Suprapubic skin (tissue), 4 donors: ENCODE measurements around the gene LRRC61. TPM values are rescaled to one million over a fixed set of nuclear protein-coding genes. Genes with fewer than 3 reads are reported as not detected.
"Not testable (repeated sequence)": the region's sequence is repeated elsewhere in the genome, so short reads cannot be mapped to it uniquely, and the experiment has no call there.

Source experiments
- DNase-seq, 2 donors: peaks; one replicate each; pipeline ENCODE4 v3.0.0-alpha.2; 2019; ENCODE audit warnings: low spot score in 2 of 2
- H3K27ac ChIP-seq: fragments of 200-600 bp; sonication (generic); one replicate; pipeline ENCODE4 v1.5.1; 2019
- H3K27me3 ChIP-seq: fragments of 200-600 bp; sonication (generic); one replicate; pipeline ENCODE4 v1.5.1; 2019
- H3K36me3 ChIP-seq: fragments of 200-600 bp; sonication (generic); one replicate; pipeline ENCODE4 v1.5.1; 2019
- H3K4me1 ChIP-seq: fragments of 200-600 bp; sonication (generic); one replicate; pipeline ENCODE4 v1.5.1; 2019
- H3K4me3 ChIP-seq: fragments of 200-600 bp; sonication (generic); one replicate; pipeline ENCODE4 v1.5.1; 2019; ENCODE audit warnings: mild to moderate bottlenecking
- H3K9me3 ChIP-seq: fragments of 200-600 bp; sonication (generic); one replicate; pipeline ENCODE4 v1.5.1; 2019
- WGBS: methylation state at CpG from one replicate; pipeline ENCODE4 v1.1.5; 2018; 5-methylcytosine and 5-hydroxymethylcytosine counted together
- total RNA-seq, 4 donors: library from RNA; depleted of rRNA; stranded (reverse); fragments of >200 nt; gene quantifications; one replicate each; pipeline ENCODE4 v1.1.0, GENCODE V29; 2016
- TF ChIP-seq, protein P1 (sequence below), 2 donors: fragments of 200-600 bp in 1 of 2; fragments of 450-650 bp in 1 of 2; sonication (generic) in 1 of 2; IDR thresholded peaks; one replicate each; pipeline ENCODE4 v1.5.1; 2016 to 2019; ENCODE audit warnings: antibody characterized with exemption in 2 of 2, mild to moderate bottlenecking in 1 of 2, moderate library complexity in 1 of 2

LRRC61 gene
- total RNA-seq, 4 donors from 2014 or later: 7.9 to 29.0 (median 22.5) TPM

DNA sequence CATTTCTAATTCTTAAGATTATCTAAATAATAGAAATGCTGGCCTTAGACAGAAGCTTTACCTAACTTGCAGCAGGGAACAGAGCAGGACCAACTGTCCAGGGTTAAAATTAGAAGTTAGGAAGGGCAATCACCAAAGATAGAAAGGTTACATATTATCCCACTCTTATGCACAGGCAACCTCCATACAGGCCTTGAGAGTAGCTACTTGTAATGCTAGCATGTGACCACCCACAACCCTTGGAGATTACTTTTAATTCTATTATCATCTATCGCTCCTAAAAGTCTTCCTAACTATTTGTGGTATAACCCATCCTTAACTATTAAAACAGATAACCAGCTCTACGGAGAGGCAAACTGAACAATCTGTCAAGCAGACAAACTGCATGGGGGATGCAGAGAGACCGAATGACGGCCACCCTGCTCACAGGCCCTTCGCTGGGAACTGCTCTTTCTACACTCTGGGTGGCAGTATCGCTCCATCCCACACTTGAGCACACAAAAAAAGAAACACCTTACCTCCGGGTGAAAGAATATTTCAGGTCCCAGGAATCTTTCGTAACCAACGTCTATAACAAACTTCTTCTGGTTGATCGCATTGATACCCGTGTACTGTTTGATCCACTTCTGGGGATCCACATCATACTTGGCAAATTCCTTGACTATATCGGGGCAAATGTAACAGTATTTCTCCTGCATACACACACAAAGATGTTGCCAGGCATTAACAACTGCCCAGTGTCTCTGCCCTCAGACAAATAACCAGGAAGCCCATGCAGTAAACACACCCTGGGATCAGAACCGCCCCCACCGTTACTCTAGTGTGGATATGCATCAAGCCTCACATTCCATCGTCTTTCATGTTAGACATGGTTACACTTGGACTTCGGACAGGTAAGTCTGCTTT, 37.1 kb upstream of the LRRC61 start:
- DNase-seq, H3K4me1 ChIP-seq, H3K27me3 ChIP-seq, H3K9me3 ChIP-seq, H3K27ac ChIP-seq, H3K4me3 ChIP-seq, H3K36me3 ChIP-seq: not testable (repeated sequence)
- WGBS: 29% methylated on average over 15 of the region's 16 CpGs
- TF ChIP-seq, protein P1, sequence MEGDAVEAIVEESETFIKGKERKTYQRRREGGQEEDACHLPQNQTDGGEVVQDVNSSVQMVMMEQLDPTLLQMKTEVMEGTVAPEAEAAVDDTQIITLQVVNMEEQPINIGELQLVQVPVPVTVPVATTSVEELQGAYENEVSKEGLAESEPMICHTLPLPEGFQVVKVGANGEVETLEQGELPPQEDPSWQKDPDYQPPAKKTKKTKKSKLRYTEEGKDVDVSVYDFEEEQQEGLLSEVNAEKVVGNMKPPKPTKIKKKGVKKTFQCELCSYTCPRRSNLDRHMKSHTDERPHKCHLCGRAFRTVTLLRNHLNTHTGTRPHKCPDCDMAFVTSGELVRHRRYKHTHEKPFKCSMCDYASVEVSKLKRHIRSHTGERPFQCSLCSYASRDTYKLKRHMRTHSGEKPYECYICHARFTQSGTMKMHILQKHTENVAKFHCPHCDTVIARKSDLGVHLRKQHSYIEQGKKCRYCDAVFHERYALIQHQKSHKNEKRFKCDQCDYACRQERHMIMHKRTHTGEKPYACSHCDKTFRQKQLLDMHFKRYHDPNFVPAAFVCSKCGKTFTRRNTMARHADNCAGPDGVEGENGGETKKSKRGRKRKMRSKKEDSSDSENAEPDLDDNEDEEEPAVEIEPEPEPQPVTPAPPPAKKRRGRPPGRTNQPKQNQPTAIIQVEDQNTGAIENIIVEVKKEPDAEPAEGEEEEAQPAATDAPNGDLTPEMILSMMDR (IDR thresholded peaks at IDR 0.05): peak; percentile 31 to 59

DNA sequence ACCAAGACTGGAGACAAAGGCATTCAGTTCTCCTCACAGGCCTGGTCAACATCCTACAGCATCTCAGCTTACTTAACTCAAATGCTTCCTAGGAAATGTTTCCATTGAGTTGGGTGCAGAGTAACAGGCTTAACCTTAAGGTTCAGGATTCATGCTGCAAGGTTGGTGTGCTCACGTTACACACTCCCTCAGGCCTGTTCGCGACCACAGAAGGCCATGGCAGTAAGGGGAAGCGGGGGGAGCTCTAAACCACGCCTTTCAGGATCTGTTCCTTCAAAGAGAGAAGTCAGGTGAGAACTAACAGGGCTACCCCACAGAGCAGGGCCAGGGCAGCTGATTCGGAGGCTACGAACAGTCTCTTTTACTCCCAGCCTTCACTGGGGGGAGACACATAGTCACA, 35.3 kb upstream of the LRRC61 start:
- not testable (repeated sequence) for DNase-seq, H3K27me3 ChIP-seq, H3K9me3 ChIP-seq, H3K4me1 ChIP-seq, H3K36me3 ChIP-seq, H3K27ac ChIP-seq, H3K4me3 ChIP-seq
- no CpG with 5 or more reads among the region's 7 CpGs for WGBS

GRCh38 chr7:150288816-150289215, 34.3 kb upstream of the LRRC61 start:
- H3K4me3 ChIP-seq, DNase-seq, H3K9me3 ChIP-seq, H3K27me3 ChIP-seq, H3K36me3 ChIP-seq, H3K27ac ChIP-seq, H3K4me1 ChIP-seq: not testable (repeated sequence)
- 100% methylated on average over 2 of the region's 6 CpGs for WGBS

GRCh38 chr7:150290317-150290716, 32.8 kb upstream of the LRRC61 start:
- not testable (repeated sequence) for H3K27ac ChIP-seq, H3K27me3 ChIP-seq, H3K36me3 ChIP-seq, H3K4me3 ChIP-seq, H3K9me3 ChIP-seq, H3K4me1 ChIP-seq, DNase-seq
- 62% methylated on average over 6 of the region's 6 CpGs for WGBS

DNA sequence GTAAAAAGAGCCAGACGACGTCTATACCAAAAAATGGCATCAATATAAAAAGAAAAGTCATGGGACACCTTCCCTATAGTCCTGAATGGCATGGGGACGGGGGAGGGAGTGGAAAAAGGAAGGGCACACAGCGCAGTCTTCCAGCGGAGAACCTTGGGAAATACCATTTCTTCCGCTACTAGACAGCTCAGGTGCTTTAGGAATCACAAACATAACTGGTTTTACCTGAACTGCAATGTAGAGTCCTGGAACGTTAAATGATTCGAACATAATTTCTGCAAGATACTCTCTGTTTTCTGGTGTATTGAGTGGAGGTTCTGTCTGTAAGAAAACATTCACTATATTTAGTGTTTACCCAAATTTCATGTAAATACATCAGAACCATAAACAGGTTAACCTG, 28.1 kb upstream of the LRRC61 start:
- H3K9me3 ChIP-seq, H3K27me3 ChIP-seq, DNase-seq, H3K4me3 ChIP-seq, H3K27ac ChIP-seq, H3K4me1 ChIP-seq, H3K36me3 ChIP-seq: not testable (repeated sequence)
- 84% methylated on average over 8 of the region's 8 CpGs for WGBS

GRCh38 chr7:150295614-150296013, 27.5 kb upstream of the LRRC61 start:
- not testable (repeated sequence) for H3K27me3 ChIP-seq, H3K4me1 ChIP-seq, DNase-seq, H3K9me3 ChIP-seq, H3K36me3 ChIP-seq, H3K27ac ChIP-seq, H3K4me3 ChIP-seq
- no CpG with 5 or more reads among the region's 8 CpGs for WGBS

- H3K27me3 ChIP-seq, H3K36me3 ChIP-seq, H3K4me3 ChIP-seq, H3K27ac ChIP-seq, DNase-seq, H3K4me1 ChIP-seq, H3K9me3 ChIP-seq: not testable (repeated sequence)
- WGBS: 79% methylated on average over 5 of the region's 10 CpGs
Measured at GRCh38 chr7:150296802-150297201, 26.4 kb upstream of the LRRC61 start.

GRCh38 chr7:150297978-150298377, 25.2 kb upstream of the LRRC61 start:
- DNase-seq, H3K4me3 ChIP-seq, H3K4me1 ChIP-seq, H3K27ac ChIP-seq, H3K27me3 ChIP-seq, H3K36me3 ChIP-seq, H3K9me3 ChIP-seq: not testable (repeated sequence)

GRCh38 chr7:150302908-150303310, 20.2 kb upstream of the LRRC61 start:
- H3K36me3 ChIP-seq, H3K27ac ChIP-seq, H3K4me3 ChIP-seq, H3K4me1 ChIP-seq, H3K27me3 ChIP-seq, DNase-seq, H3K9me3 ChIP-seq: not testable (repeated sequence)
- 67% methylated on average over 1 of the region's 1 CpG for WGBS

GRCh38 chr7:150304499-150305258, 18.5 kb upstream of the LRRC61 start:
- not testable (repeated sequence) for H3K36me3 ChIP-seq, H3K27me3 ChIP-seq, H3K27ac ChIP-seq, H3K4me3 ChIP-seq, H3K9me3 ChIP-seq, H3K4me1 ChIP-seq, DNase-seq
- WGBS: 95% methylated on average over 2 of the region's 8 CpGs

DNA sequence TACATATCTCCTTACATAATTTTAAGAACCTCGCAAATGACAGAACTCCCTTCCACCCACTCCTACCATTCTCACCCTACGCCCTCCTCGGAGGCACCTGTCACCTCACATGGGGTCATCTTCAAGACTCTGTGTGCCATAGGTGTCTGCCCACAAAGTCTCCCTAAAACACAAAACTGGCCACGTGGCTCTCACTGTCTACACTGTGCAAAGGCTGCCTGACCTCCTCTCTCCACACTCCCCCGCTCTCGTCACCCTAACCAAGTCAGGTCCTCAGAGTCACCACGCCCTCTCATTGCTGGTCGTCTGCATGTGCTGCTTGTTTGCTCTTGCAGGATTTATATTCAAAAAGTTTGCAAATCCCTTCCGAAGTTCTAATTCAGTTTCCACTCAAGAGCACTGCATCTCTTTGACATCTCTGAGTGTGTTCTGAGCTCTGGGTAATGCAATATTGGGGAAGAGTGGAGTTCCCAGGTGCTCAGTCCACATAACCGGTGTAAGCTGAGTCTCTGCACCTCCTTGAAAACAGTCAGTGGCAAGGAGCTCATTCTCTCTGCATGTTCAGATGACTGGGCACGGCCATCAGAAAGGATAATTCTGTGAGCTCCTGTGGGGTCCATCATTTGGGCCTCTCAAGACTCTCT, 17.8 kb upstream of the LRRC61 start:
- not testable (repeated sequence) for H3K9me3 ChIP-seq, DNase-seq, H3K27ac ChIP-seq, H3K4me1 ChIP-seq, H3K4me3 ChIP-seq, H3K36me3 ChIP-seq, H3K27me3 ChIP-seq
- 86% methylated on average over 11 of the region's 11 CpGs for WGBS

GRCh38 chr7:150305903-150306284, 17.3 kb upstream of the LRRC61 start:
- H3K9me3 ChIP-seq, H3K27me3 ChIP-seq, H3K27ac ChIP-seq, H3K4me1 ChIP-seq, H3K4me3 ChIP-seq, DNase-seq, H3K36me3 ChIP-seq: not testable (repeated sequence)
- WGBS: 76% methylated on average over 2 of the region's 2 CpGs

DNA sequence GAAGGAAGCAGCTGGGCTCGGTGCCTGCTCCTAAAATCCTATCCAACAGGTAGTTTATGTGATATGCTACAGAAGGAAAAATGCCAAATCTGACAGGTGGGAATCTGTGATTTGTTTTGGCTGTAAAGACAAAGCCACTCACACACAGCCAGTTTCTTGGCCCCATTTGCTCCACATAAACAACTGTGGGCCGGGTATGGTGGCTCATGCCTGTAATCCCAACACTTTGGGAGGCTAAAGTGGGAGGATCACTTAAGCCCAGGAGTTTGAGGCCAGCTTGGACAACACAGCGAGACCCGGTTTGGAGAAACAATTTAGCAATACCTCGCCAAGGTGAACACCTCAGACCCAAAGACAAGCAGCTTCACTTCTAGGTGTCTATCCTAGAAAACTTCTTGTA, 16.8 kb upstream of the LRRC61 start:
- H3K36me3 ChIP-seq, H3K4me3 ChIP-seq, H3K4me1 ChIP-seq, H3K27ac ChIP-seq, H3K27me3 ChIP-seq, DNase-seq, H3K9me3 ChIP-seq: not testable (repeated sequence)
- 68% methylated on average over 5 of the region's 5 CpGs for WGBS
